Neuronal stem cell (in vitro differentiated cells): Measurements from ENCODE around the gene MLYCD.
A peak's percentile ranks its signal among the peaks of the same experiment; 100 is the strongest.
"Not testable (repeated sequence)": the region's sequence is repeated elsewhere in the genome, so short reads cannot be mapped to it uniquely, and the experiment has no call there.

ENCODE experiments used
- DNase-seq: peaks from one replicate; pipeline ENCODE4 v3.0.0-alpha.2; 2013; ENCODE audit warnings: low spot score
- H2AFZ ChIP-seq: one replicate; pipeline ENCODE4 v1.6.1; 2013; ENCODE audit warnings: mild to moderate bottlenecking, low read length, inconsistent platforms
- H2AK5ac ChIP-seq: 2 replicates; pipeline ENCODE4 v1.6.1; 2013; ENCODE audit warnings: low read depth, mild to moderate bottlenecking, inconsistent platforms, low read length, moderate library complexity, mixed read lengths
- H2BK120ac ChIP-seq: 2 replicates; pipeline ENCODE4 v1.6.1; 2013; ENCODE audit warnings: low read depth, mild to moderate bottlenecking, inconsistent platforms, low read length, moderate library complexity, mixed read lengths
- H2BK12ac ChIP-seq: one replicate; pipeline ENCODE4 v1.6.1; 2013; ENCODE audit warnings: low read length, inconsistent platforms
- H2BK15ac ChIP-seq: 2 replicates; pipeline ENCODE4 v1.6.1; 2013; ENCODE audit warnings: mild to moderate bottlenecking, low read length, inconsistent platforms, mixed read lengths
- H2BK5ac ChIP-seq: one replicate; pipeline ENCODE4 v1.6.1; 2013; ENCODE audit warnings: inconsistent platforms, mild to moderate bottlenecking, low read length, moderate library complexity
- H3K14ac ChIP-seq: one replicate; pipeline ENCODE4 v1.6.1; 2013; ENCODE audit warnings: low read length, inconsistent platforms
- H3K18ac ChIP-seq: 2 replicates; pipeline ENCODE4 v1.6.1; 2013; ENCODE audit warnings: low read length, inconsistent platforms
- H3K23ac ChIP-seq: 2 replicates; pipeline ENCODE4 v1.6.1; 2013; ENCODE audit warnings: low read depth, mild to moderate bottlenecking, mixed read lengths, low read length, inconsistent platforms; ENCODE audit not compliant: poor library complexity
- H3K27ac ChIP-seq: replicated peaks from 3 replicates; pipeline ENCODE4 v1.5.1; 2013; ENCODE audit warnings: low read length, inconsistent platforms
- H3K27me3 ChIP-seq, 3 experiments: 2 replicates each; pipeline ENCODE4 v1.6.1; 2013; ENCODE audit warnings: low read length in 3 of 3, mild to moderate bottlenecking in 2 of 3, inconsistent platforms in 1 of 3, low read depth in 1 of 3, mixed read lengths in 1 of 3, moderate library complexity in 1 of 3; ENCODE audit not compliant: control insufficient read depth in 3 of 3, insufficient read depth in 3 of 3
- H3K36me3 ChIP-seq, 2 donors: replicated peaks in 1 of 2; 2 replicates each; pipeline ENCODE4 v1.6.1; 2013; ENCODE audit warnings: low read length in 2 of 2; ENCODE audit not compliant: control insufficient read depth in 2 of 2, insufficient read depth in 2 of 2
- H3K4ac ChIP-seq: 2 replicates; pipeline ENCODE4 v1.6.1; 2013; ENCODE audit warnings: inconsistent platforms, mild to moderate bottlenecking, low read length, moderate library complexity
- H3K4me1 ChIP-seq, 2 donors: 1 replicate in 1 of 2; 2 replicates in 1 of 2; pipeline ENCODE4 v1.6.1; 2013; ENCODE audit warnings: low read length in 2 of 2, low read depth in 1 of 2; ENCODE audit not compliant: control insufficient read depth in 2 of 2, insufficient read depth in 1 of 2
- H3K4me2 ChIP-seq: one replicate; pipeline ENCODE4 v1.6.1; 2013; ENCODE audit warnings: mild to moderate bottlenecking, low read length, inconsistent platforms; ENCODE audit not compliant: insufficient read depth, poor library complexity, severe bottlenecking
- H3K4me3 ChIP-seq, 2 donors: 2 replicates each; pipeline ENCODE4 v1.5.1; 2013; ENCODE audit warnings: low read length in 2 of 2, mild to moderate bottlenecking in 2 of 2, inconsistent platforms in 1 of 2, moderate library complexity in 1 of 2
- H3K79me1 ChIP-seq: one replicate; pipeline ENCODE4 v1.6.1; 2013; ENCODE audit warnings: low read depth, mild to moderate bottlenecking, inconsistent platforms, low read length, moderate library complexity
- H3K9ac ChIP-seq: one replicate; pipeline ENCODE4 v1.6.1; 2013; ENCODE audit warnings: mild to moderate bottlenecking, low read depth, low read length, inconsistent platforms; ENCODE audit not compliant: poor library complexity
- H3K9me3 ChIP-seq, 2 donors: replicated peaks in 1 of 2; 2 replicates each; pipeline versions ENCODE3 to v1.6.1; 2013; ENCODE audit warnings: low read length in 2 of 2, mild to moderate bottlenecking in 2 of 2, inconsistent platforms in 1 of 2, low read depth in 1 of 2, mixed read lengths in 1 of 2, moderate library complexity in 1 of 2; ENCODE audit not compliant: control insufficient read depth in 2 of 2, insufficient read depth in 1 of 2
- H4K8ac ChIP-seq: one replicate; pipeline ENCODE4 v1.6.1; 2013; ENCODE audit warnings: low read depth, mild to moderate bottlenecking, inconsistent platforms, low read length, moderate library complexity
- H4K91ac ChIP-seq: one replicate; pipeline ENCODE4 v1.6.1; 2013; ENCODE audit warnings: low read length, low read depth, mild to moderate bottlenecking, inconsistent platforms; ENCODE audit not compliant: poor library complexity
- WGBS, 2 donors: extraction: QIAGEN DNeasy Blood & Tissue Kit; methylation state at CpG; one replicate each; pipeline ENCODE4 v1.1.7; 2013; ENCODE audit warnings: missing lambda C conversion rate in 2 of 2, mixed read lengths in 1 of 2; ENCODE audit not compliant: insufficient read length in 2 of 2, insufficient replicate concordance in 1 of 2; ENCODE audit errors: extremely low coverage in 2 of 2; 5-methylcytosine and 5-hydroxymethylcytosine counted together

MLYCD gene

GRCh38 chr16:83940630-83941378 lies 41.9 kb downstream of the MLYCD start:
- DNase-seq: no peak
- no peak overlapping the region for H2AK5ac ChIP-seq
- H3K9me3 ChIP-seq: peaks cover 0 to 4% of the 10 kb centered on the region in 2 donors
- H3K79me1 ChIP-seq: peaks cover 2% of the 10 kb centered on the region
- H3K4me2 ChIP-seq: no peak overlapping the region
- H3K9ac ChIP-seq: no peak overlapping the region
- H3K14ac ChIP-seq: peak overlapping the region; percentile 17
- H3K27me3 ChIP-seq: peaks cover 0 to 2% (median 0%) of the 10 kb centered on the region in 3 experiments
- H3K23ac ChIP-seq: no peak overlapping the region
- WGBS, 2 donors: no CpG with 5 or more reads among the region's 28 CpGs
- H2BK15ac ChIP-seq: no peak overlapping the region
- no peak overlapping the region for H3K18ac ChIP-seq
- peak overlapping the region; percentile 22 for H4K91ac ChIP-seq
- no peak overlapping the region for H3K4ac ChIP-seq
- peaks cover 2 to 3% of the 10 kb centered on the region in 2 donors for H3K4me1 ChIP-seq
- H2BK120ac ChIP-seq: no peak overlapping the region
- no peak overlapping the region for H2BK12ac ChIP-seq
- H3K36me3 ChIP-seq: no peaks in the 10 kb centered on the region
- no peak overlapping the region for H3K27ac ChIP-seq
- H3K4me3 ChIP-seq: peak overlapping the region in 1 of 2 donors; percentile 6
- no peak overlapping the region for H2BK5ac ChIP-seq
- H2AFZ ChIP-seq: no peak overlapping the region
- H4K8ac ChIP-seq: no peak overlapping the region

GRCh38 chr16:83941546-83941945 lies 42.6 kb downstream of the MLYCD start:
- H2AK5ac ChIP-seq, H2BK15ac ChIP-seq, H3K4me1 ChIP-seq, H3K14ac ChIP-seq, H3K23ac ChIP-seq, H2BK12ac ChIP-seq, H3K9ac ChIP-seq, H3K9me3 ChIP-seq, H4K91ac ChIP-seq, H3K4ac ChIP-seq, H2AFZ ChIP-seq, H3K36me3 ChIP-seq, H3K27ac ChIP-seq, H2BK5ac ChIP-seq, H3K27me3 ChIP-seq, H2BK120ac ChIP-seq, H3K4me2 ChIP-seq, H4K8ac ChIP-seq, H3K79me1 ChIP-seq, H3K4me3 ChIP-seq, DNase-seq, H3K18ac ChIP-seq: not testable (repeated sequence)
- WGBS, 2 donors: no CpG with 5 or more reads among the region's 9 CpGs

- no peak overlapping the region for H2AK5ac ChIP-seq
- peaks cover 2 to 3% of the 10 kb centered on the region in 2 donors for H3K4me1 ChIP-seq
- H3K4me3 ChIP-seq: no peak overlapping the region
- no peak overlapping the region for H3K23ac ChIP-seq
- H3K9me3 ChIP-seq: peaks cover 0 to under 1% of the 10 kb centered on the region in 2 donors
- no peak overlapping the region for H4K91ac ChIP-seq
- no peak overlapping the region for H3K9ac ChIP-seq
- H2BK120ac ChIP-seq: no peak overlapping the region
- H2BK5ac ChIP-seq: no peak overlapping the region
- H3K27ac ChIP-seq: no peak overlapping the region
- H2BK15ac ChIP-seq: no peak overlapping the region
- H2AFZ ChIP-seq: no peak overlapping the region
- peaks cover 3% of the 10 kb centered on the region for H3K79me1 ChIP-seq
- WGBS, 2 donors: no CpG with 5 or more reads among the region's 14 CpGs
- no peak overlapping the region for H4K8ac ChIP-seq
- no peaks in the 10 kb centered on the region for H3K36me3 ChIP-seq
- H3K27me3 ChIP-seq: peaks cover 0 to 2% (median 0%) of the 10 kb centered on the region in 3 experiments
- H3K18ac ChIP-seq: peak overlapping the region; percentile 35
- DNase-seq: no peak
- no peak overlapping the region for H3K4ac ChIP-seq
- H3K4me2 ChIP-seq: no peak overlapping the region
- no peak overlapping the region for H3K14ac ChIP-seq
- H2BK12ac ChIP-seq: no peak overlapping the region
Observed at GRCh38 chr16:83942074-83942473, 43.2 kb downstream of the MLYCD start.

GRCh38 chr16:83942815-83943515 lies 44.0 kb downstream of the MLYCD start:
- Histone ChIP-seq H3K27me3 (peaks cover 0 to 2% (median 0%) of the 10 kb centered on the region in 3 experiments), H3K4ac (no peak overlapping the region), H3K18ac (no peak overlapping the region), H2BK5ac (no peak overlapping the region), H3K4me2 (no peak overlapping the region), H4K8ac (no peak overlapping the region), H2AFZ (no peak overlapping the region), H4K91ac (no peak overlapping the region), H3K14ac (peak overlapping the region; percentile 39), H3K79me1 (peaks cover 2% of the 10 kb centered on the region), H3K9me3 (no peaks in the 10 kb centered on the region), H3K9ac (no peak overlapping the region), H2BK15ac (no peak overlapping the region), H2BK12ac (no peak overlapping the region), H3K36me3 (no peaks in the 10 kb centered on the region), H2BK120ac (no peak overlapping the region), H3K4me3 (no peak overlapping the region), H3K27ac (no peak overlapping the region), H2AK5ac (no peak overlapping the region), H3K23ac (peak overlapping the region; percentile 60), H3K4me1 (peaks cover 2 to 3% of the 10 kb centered on the region in 2 donors)
- DNase-seq: no peak
- no CpG with 5 or more reads among the region's 11 CpGs for WGBS, 2 donors
